ENCODE results near the gene RDH5. TPM values are rescaled to one million over a fixed set of nuclear protein-coding genes. Genes with fewer than 3 reads are reported as not detected.

RDH5 gene
- total RNA-seq, 1 experiment from 2014 or later, result 5.8 TPM

DNA sequence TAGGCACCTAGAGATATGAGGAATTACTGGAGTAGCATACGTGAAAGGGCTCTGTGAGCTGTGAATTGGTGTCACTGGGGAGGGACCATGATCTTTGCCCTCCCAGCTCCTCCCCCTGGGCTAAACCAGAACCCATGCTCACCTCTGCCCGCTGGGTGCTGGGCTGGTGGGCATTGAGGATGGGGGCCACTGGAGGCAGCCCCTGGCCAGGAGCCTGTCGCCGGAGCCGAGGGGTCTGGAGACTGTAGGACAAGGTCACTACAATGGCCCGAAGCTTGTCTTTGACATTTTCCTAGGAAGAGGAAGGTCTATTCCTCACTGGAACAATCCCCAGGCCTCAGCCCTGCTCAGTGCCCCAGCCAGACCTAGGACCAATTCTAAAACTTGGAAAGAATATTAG lies 24.1 kb upstream of the RDH5 start:
- ChIA-PET POLR2A (interaction anchor here (0.5 kb wide), 1 partner anchor 34 kb away, joined by 3 read pairs; no protein-coding TSS in a partner anchor), CTCF (interaction anchor here (1.4 to 3.1 kb wide), 2 partner anchors 10 to 15 kb away, joined by 5 to 27 read pairs; partner anchors contain the start of gene ITGA7)
- Mint-ChIP-seq H3K9me3 (no peaks in the 10 kb centered on the region), H3K4me3 (no peak overlapping the region), H3K27ac (no peak overlapping the region), H3K27me3 (ENCODE audit: low read depth) (no peaks in the 10 kb centered on the region), H3K4me1 (no peaks in the 10 kb centered on the region), H3K36me3 (peaks cover 22% of the 10 kb centered on the region)
- DNase-seq (ENCODE audit: low spot score), result no peak
- ATAC-seq, result no peak
- TF ChIP-seq ZBTB21 (CRISPR knock-in tag; IDR thresholded peaks at IDR 0.05; ENCODE audit: borderline replicate concordance) (no peak), ZNF671 (CRISPR knock-in tag; IDR thresholded peaks at IDR 0.05) (no peak), MXD4 (CRISPR knock-in tag; IDR thresholded peaks at IDR 0.05; ENCODE audit: borderline replicate concordance) (no peak)
- TF ChIP-seq, protein P1, sequence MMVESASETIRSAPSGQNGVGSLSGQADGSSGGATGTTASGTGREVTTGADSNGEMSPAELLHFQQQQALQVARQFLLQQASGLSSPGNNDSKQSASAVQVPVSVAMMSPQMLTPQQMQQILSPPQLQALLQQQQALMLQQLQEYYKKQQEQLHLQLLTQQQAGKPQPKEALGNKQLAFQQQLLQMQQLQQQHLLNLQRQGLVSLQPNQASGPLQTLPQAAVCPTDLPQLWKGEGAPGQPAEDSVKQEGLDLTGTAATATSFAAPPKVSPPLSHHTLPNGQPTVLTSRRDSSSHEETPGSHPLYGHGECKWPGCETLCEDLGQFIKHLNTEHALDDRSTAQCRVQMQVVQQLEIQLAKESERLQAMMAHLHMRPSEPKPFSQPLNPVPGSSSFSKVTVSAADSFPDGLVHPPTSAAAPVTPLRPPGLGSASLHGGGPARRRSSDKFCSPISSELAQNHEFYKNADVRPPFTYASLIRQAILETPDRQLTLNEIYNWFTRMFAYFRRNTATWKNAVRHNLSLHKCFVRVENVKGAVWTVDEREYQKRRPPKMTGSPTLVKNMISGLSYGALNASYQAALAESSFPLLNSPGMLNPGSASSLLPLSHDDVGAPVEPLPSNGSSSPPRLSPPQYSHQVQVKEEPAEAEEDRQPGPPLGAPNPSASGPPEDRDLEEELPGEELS (CRISPR knock-in tag; IDR thresholded peaks at IDR 0.05), result no peak
- TF ChIP-seq, protein P2, sequence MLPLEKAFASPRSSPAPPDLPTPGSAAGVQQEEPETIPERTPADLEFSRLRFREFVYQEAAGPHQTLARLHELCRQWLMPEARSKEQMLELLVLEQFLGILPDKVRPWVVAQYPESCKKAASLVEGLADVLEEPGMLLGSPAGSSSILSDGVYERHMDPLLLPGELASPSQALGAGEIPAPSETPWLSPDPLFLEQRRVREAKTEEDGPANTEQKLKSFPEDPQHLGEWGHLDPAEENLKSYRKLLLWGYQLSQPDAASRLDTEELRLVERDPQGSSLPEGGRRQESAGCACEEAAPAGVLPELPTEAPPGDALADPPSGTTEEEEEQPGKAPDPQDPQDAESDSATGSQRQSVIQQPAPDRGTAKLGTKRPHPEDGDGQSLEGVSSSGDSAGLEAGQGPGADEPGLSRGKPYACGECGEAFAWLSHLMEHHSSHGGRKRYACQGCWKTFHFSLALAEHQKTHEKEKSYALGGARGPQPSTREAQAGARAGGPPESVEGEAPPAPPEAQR (CRISPR knock-in tag; IDR thresholded peaks at IDR 0.05), result no peak

DNA sequence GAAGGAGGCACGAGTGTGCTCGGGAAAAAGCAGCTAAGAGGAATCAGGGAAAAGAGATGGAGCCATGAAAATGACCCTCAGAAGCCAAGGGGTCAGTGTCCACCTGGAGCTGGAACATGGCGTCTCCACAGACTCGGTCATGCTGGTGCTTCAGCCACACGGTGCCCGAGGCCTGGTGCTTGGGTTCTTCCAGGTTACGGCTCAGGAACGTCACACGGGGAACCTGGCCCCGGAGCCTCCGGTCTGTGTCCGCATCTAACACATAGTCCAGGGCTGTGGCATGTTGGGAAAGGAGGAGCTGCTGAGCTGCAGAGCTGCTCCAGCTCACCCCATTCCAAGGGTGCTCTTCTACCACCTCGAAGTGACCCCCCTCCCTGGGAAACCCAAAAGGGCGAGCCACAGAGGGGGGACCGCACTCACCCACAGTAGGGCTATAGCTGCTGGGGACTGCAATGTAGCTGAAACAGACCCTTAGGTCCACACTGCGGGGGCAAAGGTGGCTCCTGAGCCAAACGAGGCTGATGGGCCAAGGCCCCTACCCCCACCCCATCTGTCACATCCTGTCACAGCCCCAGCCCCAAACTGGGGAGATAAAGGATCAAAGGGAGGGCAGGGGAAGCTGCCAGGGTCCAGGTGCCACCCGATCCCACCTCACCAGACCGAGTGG lies 23.3 kb upstream of the RDH5 start:
- CTCF ChIA-PET, result interaction anchor here (1.4 to 3.1 kb wide), 2 partner anchors 10 to 15 kb away, joined by 5 to 27 read pairs; partner anchors contain the start of gene ITGA7
- H3K4me3 Mint-ChIP-seq, result no peak overlapping the region
- H3K4me1 Mint-ChIP-seq, result no peaks in the 10 kb centered on the region
- H3K27me3 Mint-ChIP-seq (ENCODE audit: low read depth), result no peaks in the 10 kb centered on the region
- DNase-seq (ENCODE audit: low spot score) (no peak), ATAC-seq (no peak)
- TF ChIP-seq, protein P3, sequence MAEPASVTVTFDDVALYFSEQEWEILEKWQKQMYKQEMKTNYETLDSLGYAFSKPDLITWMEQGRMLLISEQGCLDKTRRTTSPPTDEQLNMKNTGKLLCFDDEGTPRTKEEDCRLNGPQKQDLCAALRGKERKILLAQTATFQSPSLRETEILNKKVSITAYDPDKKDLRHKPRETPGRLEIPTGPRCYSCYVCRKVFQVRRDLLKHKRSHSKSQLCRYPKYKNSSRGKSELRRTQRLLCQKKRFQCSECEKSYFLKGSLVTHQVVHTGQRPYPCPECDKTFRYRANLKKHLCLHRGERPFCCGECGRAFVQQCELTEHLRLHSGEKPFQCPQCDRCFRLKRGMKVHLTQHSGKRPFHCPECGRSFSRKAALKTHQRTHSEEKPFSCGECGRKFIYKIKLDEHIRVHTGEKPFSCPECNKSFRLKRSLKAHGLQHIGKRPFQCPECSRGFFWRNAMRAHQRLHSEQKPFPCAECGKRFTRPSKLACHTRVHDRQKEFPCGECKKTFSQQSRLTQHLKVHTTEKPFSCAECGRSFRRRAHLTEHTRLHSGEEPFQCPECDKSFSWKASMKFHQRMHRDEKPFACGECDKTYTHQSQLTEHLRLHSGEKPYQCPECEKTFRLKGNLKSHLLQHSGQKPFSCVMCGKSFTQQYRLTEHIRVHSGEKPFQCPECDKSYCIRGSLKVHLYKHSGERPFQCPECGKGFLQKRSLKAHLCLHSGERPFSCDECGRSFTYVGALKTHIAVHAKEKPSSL (CRISPR knock-in tag; conservative IDR thresholded peaks at IDR 0.05), result no peak
- TF ChIP-seq EMX1 (CRISPR knock-in tag; IDR thresholded peaks at IDR 0.05) (no peak), ZNF263 (CRISPR knock-in tag; IDR thresholded peaks at IDR 0.05; ENCODE audit: low read depth) (no peak), ZMAT4 (CRISPR knock-in tag; IDR thresholded peaks at IDR 0.05) (no peak), TEAD1 (CRISPR knock-in tag; IDR thresholded peaks at IDR 0.05) (no peak), CREM (CRISPR knock-in tag; IDR thresholded peaks at IDR 0.05) (no peak), ZBTB43 (CRISPR knock-in tag; IDR thresholded peaks at IDR 0.05) (no peak), ZNF396 (CRISPR knock-in tag; IDR thresholded peaks at IDR 0.05; ENCODE audit: borderline replicate concordance) (no peak), ZNF219 (CRISPR knock-in tag; IDR thresholded peaks at IDR 0.05; ENCODE audit: borderline replicate concordance) (no peak), IRF2 (CRISPR knock-in tag; IDR thresholded peaks at IDR 0.05; ENCODE audit: borderline replicate concordance, low read depth) (no peak), FOXK1 (CRISPR knock-in tag; IDR thresholded peaks at IDR 0.05) (no peak), ATF1 (CRISPR knock-in tag; IDR thresholded peaks at IDR 0.05) (no peak), MXD4 (CRISPR knock-in tag; IDR thresholded peaks at IDR 0.05; ENCODE audit: borderline replicate concordance) (no peak)
- TF ChIP-seq, protein P4, sequence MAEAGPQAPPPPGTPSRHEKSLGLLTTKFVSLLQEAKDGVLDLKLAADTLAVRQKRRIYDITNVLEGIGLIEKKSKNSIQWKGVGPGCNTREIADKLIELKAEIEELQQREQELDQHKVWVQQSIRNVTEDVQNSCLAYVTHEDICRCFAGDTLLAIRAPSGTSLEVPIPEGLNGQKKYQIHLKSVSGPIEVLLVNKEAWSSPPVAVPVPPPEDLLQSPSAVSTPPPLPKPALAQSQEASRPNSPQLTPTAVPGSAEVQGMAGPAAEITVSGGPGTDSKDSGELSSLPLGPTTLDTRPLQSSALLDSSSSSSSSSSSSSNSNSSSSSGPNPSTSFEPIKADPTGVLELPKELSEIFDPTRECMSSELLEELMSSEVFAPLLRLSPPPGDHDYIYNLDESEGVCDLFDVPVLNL (CRISPR knock-in tag; IDR thresholded peaks at IDR 0.05; ENCODE audit: borderline replicate concordance, low read depth), result no peak
- TF ChIP-seq, protein P5, sequence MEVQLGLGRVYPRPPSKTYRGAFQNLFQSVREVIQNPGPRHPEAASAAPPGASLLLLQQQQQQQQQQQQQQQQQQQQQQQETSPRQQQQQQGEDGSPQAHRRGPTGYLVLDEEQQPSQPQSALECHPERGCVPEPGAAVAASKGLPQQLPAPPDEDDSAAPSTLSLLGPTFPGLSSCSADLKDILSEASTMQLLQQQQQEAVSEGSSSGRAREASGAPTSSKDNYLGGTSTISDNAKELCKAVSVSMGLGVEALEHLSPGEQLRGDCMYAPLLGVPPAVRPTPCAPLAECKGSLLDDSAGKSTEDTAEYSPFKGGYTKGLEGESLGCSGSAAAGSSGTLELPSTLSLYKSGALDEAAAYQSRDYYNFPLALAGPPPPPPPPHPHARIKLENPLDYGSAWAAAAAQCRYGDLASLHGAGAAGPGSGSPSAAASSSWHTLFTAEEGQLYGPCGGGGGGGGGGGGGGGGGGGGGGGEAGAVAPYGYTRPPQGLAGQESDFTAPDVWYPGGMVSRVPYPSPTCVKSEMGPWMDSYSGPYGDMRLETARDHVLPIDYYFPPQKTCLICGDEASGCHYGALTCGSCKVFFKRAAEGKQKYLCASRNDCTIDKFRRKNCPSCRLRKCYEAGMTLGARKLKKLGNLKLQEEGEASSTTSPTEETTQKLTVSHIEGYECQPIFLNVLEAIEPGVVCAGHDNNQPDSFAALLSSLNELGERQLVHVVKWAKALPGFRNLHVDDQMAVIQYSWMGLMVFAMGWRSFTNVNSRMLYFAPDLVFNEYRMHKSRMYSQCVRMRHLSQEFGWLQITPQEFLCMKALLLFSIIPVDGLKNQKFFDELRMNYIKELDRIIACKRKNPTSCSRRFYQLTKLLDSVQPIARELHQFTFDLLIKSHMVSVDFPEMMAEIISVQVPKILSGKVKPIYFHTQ (CRISPR knock-in tag; IDR thresholded peaks at IDR 0.05), result no peak
- H3K36me3 Mint-ChIP-seq, result peaks cover 21% of the 10 kb centered on the region
- POLR2A ChIA-PET, result no interaction called here
- H3K27ac Mint-ChIP-seq, result peak overlapping the region; percentile 32; the same call in 1 of the 2 replicates
- no peaks in the 10 kb centered on the region for H3K9me3 Mint-ChIP-seq

All from WTC11 (cell line).